Measurements from ENCODE around the gene FAN1.

The FAN1 gene

DNA sequence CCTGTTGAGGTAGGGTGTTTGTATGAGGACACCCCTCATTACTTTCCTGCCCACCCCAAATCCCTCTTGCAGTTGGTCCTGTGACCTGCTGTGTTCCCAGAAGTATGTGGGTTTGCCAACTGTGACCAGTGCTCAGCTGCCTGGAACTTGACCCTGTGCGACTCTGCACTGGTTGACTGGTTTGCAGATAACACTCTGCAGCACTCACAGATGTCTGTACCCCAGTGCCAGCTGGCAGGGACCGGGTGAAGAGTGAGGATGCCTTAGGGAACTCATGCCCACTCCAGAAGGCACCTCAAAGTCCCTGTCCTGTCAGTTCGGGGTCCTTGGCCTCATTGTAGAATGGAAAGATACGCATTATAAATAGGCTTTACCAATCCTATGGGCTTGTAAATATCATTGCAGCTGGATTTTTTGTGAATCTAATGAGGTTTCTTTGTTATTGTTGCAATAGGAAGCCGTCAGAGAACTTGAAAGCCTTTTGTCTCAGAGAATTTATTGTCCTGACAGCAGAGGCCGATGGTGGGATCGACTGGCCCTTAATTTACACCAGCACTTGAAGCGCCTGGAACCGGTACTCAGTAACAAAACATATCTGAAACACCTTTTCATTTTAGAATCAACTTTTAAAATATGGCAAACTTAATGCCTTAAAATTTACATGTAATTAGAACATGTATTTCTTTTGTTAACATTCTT lies 18.2 kb downstream of the FAN1 start:
- no peak for DNase-seq

DNA sequence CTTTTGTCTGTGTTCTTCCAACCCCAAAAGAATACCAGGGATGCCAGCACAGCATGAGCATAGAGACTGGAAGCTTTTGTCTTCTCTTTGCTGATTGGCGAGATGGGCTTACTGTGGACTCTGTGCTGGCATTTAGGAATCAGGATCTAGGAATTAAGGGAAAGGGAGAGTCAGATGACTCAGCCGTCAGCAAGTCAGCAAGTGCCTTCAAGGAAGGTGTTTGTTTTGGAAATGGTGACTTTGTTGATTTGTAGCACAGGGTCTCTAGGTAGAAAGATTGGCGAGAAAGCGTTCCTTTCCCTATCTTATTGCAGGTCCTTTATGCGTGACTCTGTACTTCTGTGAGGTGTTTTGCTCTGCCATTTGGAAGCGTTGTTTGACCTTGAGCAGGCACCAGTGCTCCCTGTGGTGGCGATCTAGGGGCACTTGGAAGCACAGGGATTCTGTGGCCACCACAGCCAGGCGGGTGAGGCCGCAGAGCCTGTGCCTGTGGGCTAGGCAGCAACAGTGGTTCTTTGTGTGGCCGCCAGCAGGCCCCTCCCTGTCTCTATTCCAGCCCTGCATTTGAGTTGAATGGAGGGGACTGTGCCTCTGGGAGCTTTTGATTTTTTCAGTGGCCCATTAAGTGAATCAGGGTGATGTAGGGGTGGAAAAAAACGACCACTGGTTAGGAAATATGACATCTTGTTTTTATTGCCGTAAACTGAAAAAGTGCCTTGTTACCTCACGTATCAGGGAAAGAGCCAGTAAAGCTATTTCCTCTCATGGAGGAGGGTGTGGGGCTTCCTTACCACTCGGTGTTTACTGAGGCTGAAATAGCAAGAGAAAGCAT lies 19.0 kb downstream of the FAN1 start:
- no peak for DNase-seq

DNA sequence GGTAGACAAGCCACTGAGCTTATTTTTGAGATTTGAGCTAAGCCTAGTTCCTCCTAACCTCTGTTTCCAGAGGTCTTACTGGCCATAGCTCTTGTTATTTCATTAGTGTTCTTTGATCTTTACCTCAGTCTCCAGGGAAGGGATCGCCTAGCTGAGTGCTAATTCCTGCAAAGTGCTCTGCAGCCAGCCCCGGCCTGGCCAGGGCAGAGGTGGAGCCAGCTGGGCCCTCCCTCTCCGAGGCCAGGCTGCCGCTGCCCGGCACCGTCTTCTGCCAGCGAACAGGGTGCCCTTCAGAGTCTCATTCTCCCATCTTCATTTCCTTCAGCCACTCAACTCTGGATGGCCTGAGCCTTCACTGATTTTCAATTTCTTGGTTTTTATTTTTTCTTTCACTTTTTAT lies 19.7 kb downstream of the FAN1 start:
- DNase-seq, result no peak

DNA sequence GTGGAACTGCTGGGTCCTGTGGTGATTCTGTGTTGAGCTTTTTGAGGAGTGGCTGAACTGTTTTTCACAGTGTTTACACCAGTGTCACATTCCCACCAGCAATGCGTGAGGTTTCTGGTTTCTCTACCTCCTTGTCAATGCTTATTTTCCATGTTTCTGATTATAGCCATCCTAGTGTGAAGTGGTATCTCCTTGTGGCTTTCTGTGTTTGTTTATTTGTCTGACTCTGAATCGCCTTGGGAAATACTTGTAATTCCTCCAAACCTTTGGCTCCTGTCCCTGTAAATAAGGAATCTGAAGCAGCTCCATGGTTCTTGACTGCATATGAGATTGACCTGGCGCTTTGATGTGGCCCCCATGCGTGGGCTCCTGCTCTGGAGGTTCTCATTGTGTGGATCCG lies 20.6 kb downstream of the FAN1 start:
- no peak for DNase-seq

DNA sequence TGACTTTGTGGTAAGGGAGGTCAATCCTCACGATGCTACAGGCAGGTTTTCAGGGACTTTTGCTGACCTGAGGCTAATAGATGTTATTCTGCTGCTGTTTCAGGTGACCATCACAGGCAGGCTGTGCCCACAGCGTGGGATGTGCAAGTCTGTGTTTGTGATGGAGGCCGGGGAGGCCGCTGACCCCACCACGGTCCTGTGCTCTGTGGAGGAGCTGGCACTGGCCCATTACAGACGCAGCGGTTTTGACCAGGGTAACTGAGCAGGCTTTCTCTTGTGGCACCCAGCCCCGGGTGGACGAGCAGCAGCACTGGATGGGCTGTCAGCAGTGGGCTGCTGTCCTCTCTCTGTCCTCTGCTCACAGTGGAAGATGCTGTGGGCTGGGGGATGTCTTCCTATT lies 22.0 kb downstream of the FAN1 start:
- no peak for DNase-seq

DNA sequence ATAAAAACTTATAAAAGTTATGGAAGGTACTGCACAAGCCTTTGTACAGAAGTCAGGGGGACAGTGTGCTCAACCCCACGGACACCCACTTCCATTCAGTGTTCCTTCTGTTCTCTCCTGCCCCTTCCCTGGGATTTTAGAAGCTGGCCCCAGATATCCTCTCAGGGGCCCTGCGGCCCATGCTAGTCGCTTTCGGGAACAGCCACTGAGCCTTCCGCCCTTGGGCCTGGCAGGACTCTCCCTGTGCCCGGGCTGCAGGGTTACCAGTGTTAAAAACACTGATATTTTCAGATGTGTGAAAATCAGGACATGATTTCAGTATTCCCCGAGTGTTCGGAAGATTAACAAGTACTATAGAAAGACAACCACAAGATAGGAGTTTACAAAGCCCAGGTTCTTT lies 22.4 kb downstream of the FAN1 start:
- no peak for DNase-seq

DNA sequence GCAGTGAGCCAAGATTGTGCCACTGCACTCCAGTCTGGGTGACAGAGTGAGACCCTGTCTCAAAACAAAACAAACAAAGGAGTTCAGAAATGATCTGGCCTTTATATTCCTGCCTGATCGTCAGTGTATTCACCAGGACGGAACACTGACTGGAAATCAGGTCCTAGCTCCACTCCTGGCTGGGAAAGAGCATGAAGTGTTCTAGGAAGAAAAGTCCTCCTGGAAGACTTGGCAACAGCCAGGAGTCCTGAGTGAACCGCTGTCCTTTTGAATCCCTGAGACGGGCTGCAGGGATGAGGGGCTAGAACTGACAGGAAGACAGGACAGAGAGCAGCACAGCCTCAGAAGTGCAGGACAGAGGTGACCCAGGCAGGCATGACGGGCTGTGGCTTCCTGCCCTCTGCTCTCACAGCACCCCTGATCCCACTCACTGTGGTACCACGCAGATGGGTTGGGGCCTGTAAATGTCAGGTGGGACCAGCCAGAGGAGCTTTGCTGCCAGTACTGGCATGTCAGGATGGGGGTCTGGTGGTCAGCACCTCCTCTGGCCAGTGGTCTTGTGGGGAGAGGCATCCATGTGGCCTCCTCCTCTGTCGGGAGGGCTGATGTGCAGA lies 23.5 kb downstream of the FAN1 start:
- DNase-seq, result no peak

DNA sequence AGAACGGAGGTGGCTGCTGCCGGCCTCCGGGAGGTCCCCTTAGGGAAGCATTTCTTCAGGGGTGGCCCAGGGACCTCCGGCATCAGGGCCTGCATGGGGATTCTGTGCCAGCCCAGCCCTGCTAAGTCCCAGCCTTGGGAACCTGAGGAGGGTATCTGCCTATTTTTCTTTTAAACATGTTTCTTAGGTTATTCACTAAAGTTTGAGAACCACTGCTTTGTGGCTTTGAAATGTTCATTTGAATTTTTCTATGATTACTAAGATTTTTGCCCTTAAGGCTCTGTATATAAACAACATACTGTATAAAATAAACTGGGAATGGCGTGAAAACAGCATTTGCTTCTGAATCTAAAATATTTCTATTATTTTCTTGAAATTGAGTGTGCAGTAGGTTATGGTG lies 24.4 kb downstream of the FAN1 start:
- DNase-seq, result no peak

DNA sequence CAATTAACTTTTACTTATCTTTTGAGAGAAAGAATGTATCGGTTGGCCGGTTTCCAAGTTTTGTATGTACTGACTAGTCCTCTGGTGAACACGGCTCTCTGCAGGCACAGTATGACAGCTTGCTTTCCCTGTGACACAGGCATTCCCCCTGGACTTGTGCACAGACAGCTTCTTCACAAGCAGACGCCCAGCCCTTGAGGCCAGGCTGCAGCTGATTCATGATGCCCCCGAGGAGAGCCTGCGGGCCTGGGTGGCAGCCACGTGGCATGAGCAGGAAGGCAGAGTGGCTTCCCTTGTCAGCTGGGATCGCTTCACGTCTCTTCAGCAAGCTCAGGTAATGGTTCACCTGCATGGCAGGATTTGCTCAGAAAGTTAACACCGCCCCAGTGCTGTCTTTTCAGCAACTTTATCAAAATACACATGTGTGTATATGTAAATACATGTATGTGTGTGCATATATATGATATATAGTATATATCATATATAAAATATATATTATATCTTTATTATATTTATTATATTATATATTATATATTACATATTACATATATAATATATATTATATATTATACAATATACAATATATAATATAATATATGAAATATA lies 25.5 kb downstream of the FAN1 start:
- no peak for DNase-seq

DNA sequence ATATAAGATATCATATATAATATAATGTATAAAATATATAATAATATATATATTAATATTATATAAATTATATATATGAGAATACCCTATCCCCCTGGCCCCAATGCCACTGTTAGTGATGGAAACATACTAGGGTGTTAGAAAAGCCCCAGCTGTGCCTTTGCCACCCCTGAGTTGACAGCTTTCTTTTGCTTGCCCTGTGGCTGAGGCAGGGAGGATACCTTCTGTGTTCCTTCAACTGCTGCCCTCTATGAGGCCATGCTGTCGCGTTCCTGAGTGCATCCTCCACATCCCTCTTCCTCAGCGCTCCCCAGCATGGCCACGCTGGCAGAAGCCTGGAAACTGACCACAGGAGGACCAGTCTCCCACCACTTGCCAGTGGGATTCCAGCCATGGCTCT lies 26.3 kb downstream of the FAN1 start:
- DNase-seq, result no peak

DNA sequence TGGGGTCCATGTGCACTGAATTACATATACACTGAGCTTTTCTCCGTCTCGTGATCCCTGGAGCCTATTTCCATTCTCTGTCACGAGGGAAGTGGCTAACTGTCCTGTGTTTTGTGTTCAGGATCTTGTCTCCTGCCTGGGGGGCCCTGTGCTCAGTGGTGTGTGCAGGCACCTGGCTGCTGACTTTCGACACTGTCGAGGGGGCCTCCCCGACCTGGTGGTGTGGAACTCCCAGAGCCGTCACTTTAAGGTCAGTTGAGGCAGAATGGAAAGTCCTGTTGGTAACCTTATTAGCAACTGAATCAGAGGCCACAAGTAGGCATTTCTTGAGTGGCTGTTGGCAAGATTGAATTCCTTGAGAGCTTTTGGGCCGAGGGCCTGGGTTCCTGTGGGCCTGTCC lies 26.7 kb downstream of the FAN1 start:
- no peak for DNase-seq

DNA sequence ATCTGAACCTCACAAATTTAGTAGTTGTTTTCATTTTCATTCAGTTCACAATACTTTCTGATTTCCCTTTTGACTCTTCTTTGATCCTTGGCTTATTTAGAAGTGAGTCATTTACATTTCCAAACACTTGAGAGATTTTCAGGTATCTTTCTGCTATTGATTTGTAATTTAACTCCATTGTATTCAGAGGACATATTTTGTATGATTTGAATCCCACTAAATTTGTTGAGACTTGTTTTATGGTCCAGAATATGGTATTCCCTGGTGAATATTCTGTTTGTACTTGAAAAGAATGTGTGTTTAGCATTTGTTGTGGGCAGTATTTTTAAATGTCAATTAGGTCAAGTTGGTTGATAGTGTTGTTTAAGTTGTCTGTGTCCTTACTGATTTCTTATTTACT lies 29.6 kb downstream of the FAN1 start:
- DNase-seq, result no peak

DNA sequence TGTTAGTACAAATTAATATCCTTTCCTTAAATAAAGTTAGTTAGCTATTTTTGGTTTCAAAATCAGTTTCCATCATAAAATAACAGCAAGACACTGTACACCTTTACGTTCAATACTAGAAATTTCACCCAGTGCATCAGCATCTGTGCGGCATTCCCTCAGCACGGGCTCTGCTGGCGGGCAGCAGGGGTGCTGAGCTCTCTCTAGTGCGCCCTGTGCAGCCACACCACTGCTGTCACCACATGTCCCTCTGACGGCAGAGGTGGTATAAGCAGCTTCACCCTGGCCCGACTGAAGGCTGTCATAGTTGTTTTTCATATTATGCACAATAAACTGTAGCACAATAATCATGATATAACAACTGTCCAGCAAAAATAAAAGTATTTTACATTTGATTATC lies 35.4 kb downstream of the FAN1 start:
- no peak for DNase-seq

DNA sequence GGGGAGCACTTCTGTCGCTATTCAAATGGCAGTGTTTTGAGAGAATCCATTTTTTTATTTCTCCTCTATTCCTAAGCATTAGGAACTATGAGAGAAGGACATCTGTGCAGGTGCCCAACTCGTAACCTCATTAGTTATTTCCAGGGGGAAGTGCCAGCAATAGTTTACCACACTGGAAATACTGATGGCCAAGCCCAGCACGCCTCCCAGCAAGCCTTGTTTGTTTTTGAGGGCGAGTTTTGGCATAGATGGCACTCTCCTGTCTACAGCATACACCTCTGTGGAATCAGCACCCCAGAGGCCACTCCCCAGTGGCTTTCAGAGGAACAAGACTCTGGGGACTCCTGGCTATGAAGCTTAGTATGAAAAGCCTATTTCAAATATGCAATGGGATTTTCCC lies 36.6 kb downstream of the FAN1 start:
- DNase-seq, result no peak

DNA sequence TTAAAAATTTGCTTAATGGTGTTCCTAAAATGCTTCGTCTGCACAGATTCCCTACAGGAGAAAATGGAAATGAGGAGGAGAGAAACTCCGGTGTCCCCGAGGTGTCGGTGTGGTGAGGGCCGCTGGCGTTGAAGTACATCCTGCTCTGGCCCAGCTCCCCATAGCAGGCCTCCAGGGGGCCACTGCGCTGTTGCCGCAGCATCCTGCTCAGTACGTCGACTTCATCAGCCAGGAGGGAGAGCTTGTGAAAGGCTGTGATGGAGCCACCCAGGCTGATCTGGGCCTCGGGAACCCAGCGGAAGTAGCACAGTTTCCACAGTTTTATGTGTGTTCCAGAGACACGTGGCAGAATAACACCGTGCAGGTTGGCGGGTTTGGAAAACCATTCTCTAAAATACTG lies 37.8 kb downstream of the FAN1 start:
- DNase-seq, result no peak

DNA sequence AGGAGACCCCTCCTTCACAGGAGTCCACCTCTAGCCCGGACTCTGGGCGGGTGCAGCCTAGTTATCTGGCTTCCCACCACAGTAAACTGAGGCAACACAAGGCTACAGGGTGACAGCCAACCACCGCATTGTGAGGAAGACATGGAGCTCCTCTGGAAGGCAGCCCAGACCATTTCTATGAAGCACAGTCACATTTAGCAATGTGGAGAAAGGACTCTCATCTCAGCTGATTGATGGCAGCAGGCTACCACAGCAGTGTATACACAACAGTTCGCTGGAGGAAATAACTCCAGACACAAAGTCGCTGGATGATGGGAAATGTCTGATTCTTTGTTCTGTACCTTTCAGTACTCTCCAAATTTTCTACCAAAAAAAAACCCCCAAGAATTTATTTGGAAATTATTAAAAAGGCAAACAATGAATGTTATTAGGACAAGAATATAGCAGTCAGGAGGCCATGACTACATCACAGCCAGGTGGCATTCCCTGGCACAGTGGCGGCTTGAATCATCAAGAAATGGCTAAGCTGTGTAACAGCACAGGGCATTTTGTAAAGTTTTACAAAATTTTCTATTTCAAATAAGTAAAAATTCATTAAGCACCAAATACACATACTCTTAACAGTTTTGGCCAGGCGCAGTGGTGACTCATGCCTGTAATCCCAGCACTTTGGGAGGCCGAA lies 40.1 kb downstream of the FAN1 start:
- DNase-seq, result no peak

DNA sequence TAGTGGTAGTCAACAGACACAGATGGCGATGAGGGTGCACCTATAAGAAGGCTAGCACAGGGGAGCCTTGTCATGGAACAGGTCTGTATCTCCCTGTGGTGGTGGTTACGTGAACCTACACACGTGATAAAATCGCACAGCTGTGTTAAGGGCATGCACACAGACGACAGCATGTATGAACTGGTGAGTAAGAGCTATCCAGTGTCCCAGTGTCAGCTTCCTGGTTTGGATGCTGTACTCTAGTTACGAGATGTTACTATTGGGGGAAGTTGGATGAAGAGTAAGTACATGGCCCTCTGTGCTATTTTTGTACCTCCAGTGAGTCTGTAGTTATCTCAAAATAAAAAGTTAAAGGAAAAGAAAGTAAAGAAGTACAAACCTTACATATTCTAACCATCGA lies 49.5 kb downstream of the FAN1 start:
- DNase-seq, result no peak

DNA sequence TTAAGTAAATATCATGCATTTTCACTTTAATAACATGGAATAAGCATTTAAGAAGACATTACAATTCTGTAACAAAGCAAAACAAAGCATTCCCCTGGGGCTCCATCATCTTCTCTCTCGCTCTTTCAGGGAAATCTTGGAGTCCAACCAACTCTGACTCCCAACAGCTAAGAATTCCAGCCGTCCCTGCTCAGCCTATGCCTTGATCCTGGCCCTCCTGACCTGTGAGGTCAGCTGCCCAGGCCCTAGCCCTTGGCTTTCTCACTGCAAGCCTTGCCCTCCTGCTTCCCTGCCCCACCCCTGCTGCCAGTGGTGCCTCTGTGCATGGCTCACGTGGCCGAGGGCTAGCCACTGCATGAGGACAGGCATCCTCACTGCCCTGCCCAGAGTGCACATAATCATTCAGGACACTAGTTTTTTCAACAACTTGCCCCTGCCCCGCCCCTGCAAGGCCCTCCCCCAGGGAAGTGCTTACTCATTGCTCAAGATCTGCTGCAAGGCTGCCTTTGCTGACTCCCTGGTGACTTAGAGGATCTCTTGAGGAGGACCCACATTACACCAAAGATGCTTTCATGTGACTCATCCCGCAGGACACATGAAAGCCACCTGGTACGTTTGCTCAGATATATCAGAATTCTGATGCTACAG lies 50.1 kb downstream of the FAN1 start:
- DNase-seq, result peak; percentile 19

DNA sequence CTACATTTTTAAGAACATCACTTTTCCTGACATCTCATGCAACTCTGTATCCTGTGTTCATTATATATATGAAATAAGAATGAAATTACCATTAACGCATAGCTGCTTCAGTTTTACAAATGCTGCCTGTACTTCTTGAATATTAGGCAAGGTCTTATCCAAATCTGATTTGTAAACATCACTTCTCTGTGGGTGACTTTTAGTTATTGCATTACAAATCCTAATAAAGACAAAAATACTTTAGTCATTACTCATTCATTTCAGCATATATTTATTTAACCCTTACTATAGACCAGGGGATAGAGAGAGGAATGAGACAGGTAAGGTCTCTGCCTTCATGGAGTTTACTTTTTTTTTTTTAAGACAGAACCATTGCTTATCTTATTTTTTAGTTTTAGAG lies 51.0 kb downstream of the FAN1 start:
- DNase-seq, result no peak

DNA sequence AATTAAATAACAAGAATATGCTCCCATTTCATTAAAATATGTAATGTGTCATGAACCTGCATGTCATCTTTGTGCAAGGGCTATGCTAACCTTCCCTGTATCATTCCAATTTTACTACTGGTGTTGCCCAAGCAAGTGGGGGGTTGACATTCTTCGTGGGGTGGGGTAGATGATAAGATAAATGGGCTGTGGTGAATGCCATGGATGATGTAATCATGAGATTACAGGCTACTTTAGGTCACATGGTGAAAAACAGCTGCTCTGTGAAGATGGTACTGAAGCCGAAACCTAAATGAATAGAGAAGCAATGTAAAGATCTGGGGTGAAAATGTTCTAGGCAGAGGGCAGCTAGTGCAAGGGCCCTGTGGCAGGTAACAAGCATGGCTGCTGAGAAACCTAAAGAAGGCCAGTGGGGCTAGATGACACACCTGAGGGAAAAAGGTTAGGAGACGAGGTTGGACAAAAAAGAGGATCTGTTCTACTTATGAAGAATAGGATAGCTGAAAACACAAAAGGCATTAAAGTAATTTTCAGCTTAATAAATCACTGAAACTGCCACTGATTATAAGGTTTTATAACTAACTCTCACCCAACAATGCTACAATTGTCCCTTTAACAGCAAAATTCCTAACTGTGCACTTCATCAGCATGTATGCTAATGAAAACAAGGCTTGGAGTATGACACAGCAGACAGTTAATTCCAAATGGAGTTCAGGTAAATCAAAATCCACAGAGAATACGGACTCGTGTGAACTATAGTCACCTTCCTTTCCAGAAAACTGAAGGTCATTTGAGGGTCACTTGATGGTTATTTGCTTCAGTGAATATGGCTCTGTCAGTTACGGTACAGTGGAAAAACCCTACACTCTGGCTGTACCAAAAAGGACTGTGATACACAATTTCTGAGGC lies 52.8 kb downstream of the FAN1 start:
- no peak for DNase-seq

DNA sequence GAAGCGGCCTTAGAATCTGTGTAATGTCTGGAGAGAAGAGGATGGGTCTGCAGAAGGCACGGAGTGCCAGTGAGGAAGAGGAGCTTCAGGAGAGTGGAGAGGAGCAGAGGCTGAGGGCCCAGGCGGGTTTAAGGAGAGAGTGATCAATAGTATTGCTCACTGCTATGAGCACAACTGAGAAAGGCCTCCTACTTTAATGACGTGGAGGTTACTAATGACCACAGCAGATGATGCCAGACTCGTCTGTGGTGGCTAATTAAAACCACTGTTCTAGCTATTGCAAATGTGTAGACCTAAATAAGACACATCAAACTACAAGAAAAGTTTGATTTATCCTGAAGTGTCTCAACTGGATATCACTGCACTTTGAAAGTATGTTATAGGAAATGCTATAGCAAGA lies 54.5 kb downstream of the FAN1 start:
- no peak for DNase-seq

DNA sequence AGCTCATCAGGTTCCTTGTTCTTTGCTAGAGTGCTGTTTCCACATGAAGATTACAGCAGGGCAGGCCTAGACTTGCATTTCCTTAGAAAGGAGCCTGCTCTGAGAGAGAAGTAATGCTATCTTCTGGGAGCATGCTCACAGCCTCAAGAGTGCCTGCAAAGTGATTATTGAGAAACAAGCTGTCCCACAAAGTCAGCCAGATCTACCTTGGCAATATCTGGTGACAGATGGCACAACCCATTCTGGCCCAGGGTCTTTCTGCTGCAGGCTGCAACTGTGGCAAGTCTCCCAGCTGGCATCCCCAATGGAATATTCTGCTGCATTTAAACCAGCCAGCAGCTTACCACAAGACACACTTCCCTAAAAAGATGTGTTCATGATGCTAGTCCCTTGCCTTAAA lies 58.4 kb downstream of the FAN1 start:
- no peak for DNase-seq

Measured in CD4-positive, alpha-beta T cell treated with Interleukin-15 for 1 hour (primary cell).